Fibroblast of gingiva (primary cell): ENCODE data around the gene SLC12A7.
A peak's percentile ranks its signal among the peaks of the same experiment; 100 is the strongest.

Experiments
- DNase-seq: peaks from one replicate; pipeline ENCODE4 v3.0.0-alpha.2; 2011; ENCODE audit warnings: low read depth

SLC12A7 gene

DNA sequence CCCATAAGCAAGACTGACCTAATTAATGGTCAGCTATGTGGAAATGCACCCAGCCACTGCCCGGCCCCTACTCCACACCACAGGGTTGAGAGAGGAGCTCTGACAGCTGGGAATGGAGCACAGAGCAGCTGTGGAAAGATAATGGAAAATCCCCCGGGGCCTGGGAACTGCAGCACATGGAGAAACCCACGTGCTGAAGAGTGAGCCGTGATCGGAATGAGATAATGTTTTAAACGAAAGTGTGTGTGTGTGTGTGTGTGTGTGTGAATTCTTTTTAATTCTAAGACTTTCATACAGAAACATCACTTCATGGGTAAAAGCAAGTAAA, 13.1 kb upstream of the SLC12A7 start:
- DNase-seq: peak; percentile 15

- no peak for DNase-seq
These were observed 12.6 kb upstream of the SLC12A7 start for GRCh38 chr5:1124205-1125029.

- no peak for DNase-seq
These were observed 11.7 kb upstream of the SLC12A7 start for GRCh38 chr5:1123418-1124147.

- no peak for DNase-seq
These were observed 10.8 kb upstream of the SLC12A7 start for GRCh38 chr5:1122511-1123294.

GRCh38 chr5:1121891-1122290, 10.0 kb upstream of the SLC12A7 start:
- no peak for DNase-seq

- no peak for DNase-seq
These were observed 9.2 kb upstream of the SLC12A7 start for GRCh38 chr5:1121044-1121443.

GRCh38 chr5:1120236-1120999, 8.6 kb upstream of the SLC12A7 start:
- no peak for DNase-seq

DNA sequence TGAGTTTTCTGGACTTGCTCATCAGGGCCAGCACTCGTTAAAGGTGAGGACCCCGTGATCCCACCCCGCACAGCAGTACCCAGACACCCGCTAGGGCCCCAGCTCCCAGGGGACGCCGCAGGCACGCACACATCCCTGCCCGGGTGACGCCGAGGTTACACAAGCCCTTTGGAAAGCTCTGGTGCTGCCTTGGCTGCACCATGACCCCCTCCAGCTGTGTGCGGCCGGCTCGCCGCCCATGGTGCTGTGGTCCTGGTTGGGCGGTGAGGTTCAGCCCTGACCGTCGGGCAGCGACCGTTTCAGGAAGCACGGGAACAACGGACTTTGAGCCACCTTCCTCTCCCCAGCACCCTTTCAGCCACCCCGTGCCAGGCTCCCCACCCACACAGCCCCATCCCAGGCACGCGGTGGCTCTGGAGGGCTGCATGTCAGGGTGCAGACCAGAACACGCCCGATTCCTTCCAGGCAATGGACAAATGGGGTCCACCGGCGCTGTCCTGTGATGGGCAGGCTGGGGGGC, 7.5 kb upstream of the SLC12A7 start:
- DNase-seq: no peak

DNA sequence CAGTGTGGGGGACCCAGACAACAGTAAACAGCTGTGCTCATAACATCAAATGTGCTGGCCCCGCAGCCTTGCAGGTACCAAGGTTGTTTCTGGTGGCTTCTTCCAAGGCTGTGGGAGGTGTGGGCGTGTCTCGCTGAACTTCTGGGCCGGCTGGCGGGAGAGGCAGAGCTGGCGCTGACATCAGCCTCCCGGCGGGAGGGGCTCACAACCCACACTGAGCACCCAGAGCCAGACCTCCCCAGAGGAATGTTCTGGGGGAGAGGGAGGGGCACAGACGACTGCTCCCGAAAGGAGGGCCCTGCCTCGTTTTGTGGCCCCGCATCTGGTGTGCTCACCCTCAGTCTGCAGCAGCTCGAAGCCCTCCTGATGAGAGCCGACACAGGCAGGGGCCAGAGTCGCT, 6.9 kb upstream of the SLC12A7 start:
- DNase-seq: no peak

GRCh38 chr5:1118231-1118698, 6.4 kb upstream of the SLC12A7 start:
- DNase-seq: no peak

DNA sequence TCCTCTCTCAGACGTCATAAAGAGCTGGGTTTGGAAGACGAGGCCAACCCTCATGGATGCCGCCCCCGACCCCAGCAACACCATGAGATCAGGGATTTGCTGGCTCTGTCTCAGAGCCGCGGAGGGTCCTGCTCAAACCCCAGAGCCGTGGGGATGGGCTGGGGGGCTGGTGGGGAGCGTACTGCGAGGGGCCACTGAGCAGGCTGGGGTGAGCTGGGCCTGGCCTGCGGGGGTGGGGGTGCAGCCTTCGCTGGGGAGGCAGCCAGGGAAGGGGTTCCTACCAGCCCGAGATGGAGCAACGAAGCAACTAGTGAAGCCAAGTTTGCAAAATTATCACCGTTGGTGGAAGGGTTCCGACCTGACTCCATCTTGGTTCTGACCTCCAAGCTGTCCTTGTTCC, 5.1 kb upstream of the SLC12A7 start:
- DNase-seq: no peak

- DNase-seq: no peak
These were observed 4.4 kb upstream of the SLC12A7 start for GRCh38 chr5:1116109-1116740.

DNA sequence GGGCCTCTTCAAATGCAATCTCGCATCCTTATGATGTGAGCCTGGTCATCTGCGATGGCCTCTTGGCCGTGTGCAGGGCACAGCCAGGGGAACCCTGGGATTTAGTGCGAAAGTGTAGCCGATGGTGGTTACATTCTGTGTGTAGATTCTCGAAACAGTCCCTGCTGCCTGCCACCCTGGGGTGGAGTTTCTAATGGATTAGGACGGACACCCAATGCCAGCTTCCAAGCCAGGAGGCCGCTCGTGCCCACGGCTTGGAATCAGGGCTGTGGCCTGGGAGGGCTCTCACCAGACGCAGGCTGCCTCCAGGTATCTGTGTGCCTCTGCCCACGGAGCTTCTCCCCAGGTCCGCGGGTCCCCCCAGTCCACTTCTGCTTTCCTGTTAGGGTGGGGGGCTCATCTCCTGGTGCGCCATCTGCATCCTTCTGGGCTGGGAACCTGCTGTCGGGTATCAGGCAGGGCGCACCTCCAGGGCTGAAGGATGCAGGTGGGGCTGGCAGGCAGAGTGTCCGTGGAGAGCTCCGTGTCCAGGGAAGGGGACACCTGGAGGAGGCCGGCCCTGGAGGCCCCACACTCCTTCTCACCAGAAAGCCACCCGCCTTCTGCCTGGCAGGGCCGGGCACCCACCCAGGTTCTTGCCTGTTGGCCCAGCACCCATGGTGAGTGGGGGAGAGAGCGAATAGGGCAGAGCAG, 3.4 kb upstream of the SLC12A7 start:
- no peak for DNase-seq

GRCh38 chr5:1113805-1114586, 2.1 kb upstream of the SLC12A7 start:
- no peak for DNase-seq

DNA sequence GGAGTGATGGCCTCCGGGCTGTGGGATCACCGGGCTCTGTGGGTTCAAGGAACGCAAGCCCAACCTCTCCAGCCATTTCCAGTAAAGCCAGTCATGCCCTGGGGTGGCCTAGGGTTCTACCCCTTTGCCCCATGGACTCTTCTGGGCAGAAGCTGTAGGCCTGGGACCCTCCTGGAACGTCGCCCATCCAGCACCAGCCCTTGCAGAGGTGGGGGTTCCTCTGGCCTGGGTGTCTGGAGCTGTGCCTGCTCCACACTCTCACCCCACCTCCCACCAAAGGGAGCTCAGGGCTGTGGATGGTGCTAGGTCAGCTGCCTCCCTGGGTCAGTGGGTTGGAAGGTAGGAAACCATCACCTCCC, 1.4 kb upstream of the SLC12A7 start:
- DNase-seq: no peak

GRCh38 chr5:1112596-1113331, 901 bp upstream of the SLC12A7 start:
- DNase-seq: no peak

DNA sequence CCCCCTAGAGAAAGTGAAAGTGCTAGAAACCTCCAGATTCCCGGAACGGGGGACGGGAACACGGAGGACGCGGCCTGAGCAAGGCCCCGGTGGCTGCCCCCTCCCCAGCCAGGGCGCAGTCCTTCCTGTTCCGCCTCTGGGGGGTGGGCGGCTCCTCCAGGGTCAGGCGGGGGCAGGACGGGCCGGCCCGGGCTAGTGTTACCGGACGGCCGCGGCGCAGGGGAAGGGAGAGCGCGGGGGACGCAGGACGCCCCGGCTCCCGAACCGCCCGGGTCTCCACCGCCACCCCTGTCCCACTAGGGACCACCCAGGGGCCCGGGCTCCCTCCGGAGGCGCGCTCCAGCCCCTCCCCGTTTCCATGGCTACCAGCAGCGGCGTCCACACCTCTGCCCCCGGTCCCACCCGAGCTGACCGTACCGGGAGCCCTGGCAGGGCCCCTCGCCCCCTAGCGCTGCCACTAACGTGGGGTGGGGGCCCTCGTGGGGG, 579 bp downstream of the SLC12A7 start:
- no peak for DNase-seq

DNA sequence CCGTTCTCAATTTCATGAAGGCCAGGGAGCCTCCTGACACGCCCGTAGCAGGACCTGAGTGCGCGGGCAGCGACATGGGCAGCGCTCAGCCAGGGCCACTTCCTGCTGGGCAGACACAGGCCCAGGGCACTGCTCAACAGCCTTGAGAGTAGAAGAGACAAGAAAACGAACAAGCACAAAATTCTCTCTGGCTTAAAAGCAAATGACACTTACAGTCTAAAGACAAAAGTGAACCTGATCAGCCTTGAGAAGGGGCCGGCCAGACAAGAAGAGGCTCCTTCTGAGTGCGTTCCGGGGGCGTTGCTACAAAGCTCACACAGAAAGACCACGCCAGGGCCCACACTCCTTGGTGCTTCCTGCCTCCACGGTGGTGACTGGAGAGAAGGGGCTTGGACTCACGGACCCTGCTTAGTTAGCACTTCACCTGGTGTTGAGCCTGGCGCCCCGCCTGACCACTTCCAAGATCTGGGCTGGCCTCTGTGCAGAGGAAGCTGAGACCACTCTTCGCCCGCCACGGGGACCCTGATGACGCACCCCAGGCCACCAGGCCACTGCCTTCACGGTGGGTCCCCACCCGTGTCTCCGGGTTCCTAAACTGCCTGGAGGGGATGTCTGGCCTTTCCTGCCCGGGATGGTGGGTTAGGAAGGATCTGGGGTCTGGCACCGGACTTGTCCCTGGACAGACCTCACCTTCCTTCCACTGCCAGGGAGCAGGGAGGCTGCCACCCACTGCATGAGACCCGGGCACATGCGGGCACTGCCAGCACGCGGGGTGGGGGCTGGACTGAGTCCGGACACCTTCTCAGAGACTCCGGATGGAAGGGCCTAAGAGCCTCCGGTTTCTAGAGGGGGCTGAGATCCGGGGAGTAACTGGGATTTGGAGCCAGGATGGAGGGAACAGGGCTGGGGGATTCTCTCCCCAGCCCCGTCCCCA, 1.3 kb downstream of the SLC12A7 start:
- no peak for DNase-seq
